ENCODE data around the gene CNIH3.

Gene CNIH3

GRCh38 chr1:224616756-224617409, 766 bp downstream of the CNIH3 start:
- ATAC-seq (ENCODE audit: insufficient read depth, low read depth) = peak; percentile 36
- Histone ChIP-seq H3K9me3 (ENCODE audit: insufficient read depth, low read length, severe bottlenecking) (peaks cover 4% of the 10 kb centered on the region), H3K36me3 (ENCODE audit: insufficient read depth, low read length) (peaks cover 5% of the 10 kb centered on the region), H3K4me3 (ENCODE audit: low read depth in 1 of 2, low read length in 2 of 2) (peak overlapping the region; percentile 58 to 81; a peak in 3 of 4 replicates), H4K20me1 (ENCODE audit: insufficient read depth, low read length) (peaks cover 14% of the 10 kb centered on the region; the same call in 1 of the 2 replicates), H3K79me2 (ENCODE audit: insufficient read depth, low read length) (peaks cover 45% of the 10 kb centered on the region), H2AFZ (ENCODE audit: low read depth, low read length) (peak overlapping the region; percentile 71), H3K27me3 (ENCODE audit: insufficient read depth, low read length, poor library complexity) (peaks cover 18% of the 10 kb centered on the region), H3K27ac (ENCODE audit: low read length) (peak overlapping the region; percentile 46), H3K4me1 (ENCODE audit: insufficient read depth, low read length) (peaks cover 63% of the 10 kb centered on the region), H3K9ac (ENCODE audit: low read depth, low read length) (peak overlapping the region; percentile 83), H3K4me2 (ENCODE audit: insufficient read depth, low read length) (peak overlapping the region; percentile 79)
- TF ChIP-seq CTCF (IDR thresholded peaks at IDR 0.05; ENCODE audit: borderline replicate concordance, extremely low read depth, low read length, poor library complexity, severe bottlenecking) (peak; percentile 7), EZH2 (IDR thresholded peaks at IDR 0.05; ENCODE audit: borderline replicate concordance, low read depth, low read length, severe bottlenecking) (no peak)
- DNase-seq = peak; percentile 55

- H3K9ac ChIP-seq (ENCODE audit: low read depth, low read length) = peak overlapping the region; percentile 83
Measured at GRCh38 chr1:224617410-224618355, 1.6 kb downstream of the CNIH3 start.

GRCh38 chr1:224619209-224619608, 3.1 kb downstream of the CNIH3 start:
- H4K20me1 ChIP-seq (ENCODE audit: insufficient read depth, low read length) = peaks cover 26% of the 10 kb centered on the region
- H3K4me2 ChIP-seq (ENCODE audit: insufficient read depth, low read length) = peak overlapping the region; percentile 79
- peaks cover 83% of the 10 kb centered on the region for H3K4me1 ChIP-seq (ENCODE audit: insufficient read depth, low read length)
- TF ChIP-seq EZH2 (IDR thresholded peaks at IDR 0.05; ENCODE audit: borderline replicate concordance, low read depth, low read length, severe bottlenecking) = no peak
- TF ChIP-seq CTCF (IDR thresholded peaks at IDR 0.05; ENCODE audit: borderline replicate concordance, extremely low read depth, low read length, poor library complexity, severe bottlenecking) = no peak
- peak overlapping the region in 1 of 2 experiments; percentile 81; a peak in 3 of 4 replicates for H3K4me3 ChIP-seq (ENCODE audit: low read depth in 1 of 2, low read length in 2 of 2)
- H3K27ac ChIP-seq (ENCODE audit: low read length) = no peak overlapping the region
- ATAC-seq (ENCODE audit: insufficient read depth, low read depth) (no peak), DNase-seq (no peak)
- H3K79me2 ChIP-seq (ENCODE audit: insufficient read depth, low read length) = peaks cover 49% of the 10 kb centered on the region
- H3K9me3 ChIP-seq (ENCODE audit: insufficient read depth, low read length, severe bottlenecking) = peaks cover 4% of the 10 kb centered on the region
- H3K27me3 ChIP-seq (ENCODE audit: insufficient read depth, low read length, poor library complexity) = peaks cover 18% of the 10 kb centered on the region
- H2AFZ ChIP-seq (ENCODE audit: low read depth, low read length) = no peak overlapping the region
- peak overlapping the region; percentile 83; the same call in 1 of the 2 replicates for H3K9ac ChIP-seq (ENCODE audit: low read depth, low read length)
- H3K36me3 ChIP-seq (ENCODE audit: insufficient read depth, low read length) = peaks cover 5% of the 10 kb centered on the region

More at GRCh38 chr1:224617410-224618355, 1.6 kb downstream of the CNIH3 start:
- H3K27me3 ChIP-seq (ENCODE audit: insufficient read depth, low read length, poor library complexity) = peaks cover 18% of the 10 kb centered on the region
- DNase-seq (no peak), ATAC-seq (ENCODE audit: insufficient read depth, low read depth) (no peak)
- H2AFZ ChIP-seq (ENCODE audit: low read depth, low read length) = 0 out of 2 replicates have a peak overlapping the region, but pooled peaks have one; percentile 71
- peaks cover 4% of the 10 kb centered on the region for H3K9me3 ChIP-seq (ENCODE audit: insufficient read depth, low read length, severe bottlenecking)
- peak overlapping the region; percentile 46; the same call in 1 of the 2 replicates for H3K27ac ChIP-seq (ENCODE audit: low read length)
- H3K4me1 ChIP-seq (ENCODE audit: insufficient read depth, low read length) = peaks cover 68% of the 10 kb centered on the region
- peak overlapping the region; percentile 79 for H3K4me2 ChIP-seq (ENCODE audit: insufficient read depth, low read length)
- H4K20me1 ChIP-seq (ENCODE audit: insufficient read depth, low read length) = peaks cover 16% of the 10 kb centered on the region
- H3K36me3 ChIP-seq (ENCODE audit: insufficient read depth, low read length) = peaks cover 5% of the 10 kb centered on the region
- TF ChIP-seq EZH2 (IDR thresholded peaks at IDR 0.05; ENCODE audit: borderline replicate concordance, low read depth, low read length, severe bottlenecking) (peak; percentile 76), CTCF (IDR thresholded peaks at IDR 0.05; ENCODE audit: borderline replicate concordance, extremely low read depth, low read length, poor library complexity, severe bottlenecking) (no peak)
- peak overlapping the region; percentile 58 to 81; a peak in 3 of 4 replicates for H3K4me3 ChIP-seq (ENCODE audit: low read depth in 1 of 2, low read length in 2 of 2)
- H3K79me2 ChIP-seq (ENCODE audit: insufficient read depth, low read length) = peaks cover 45% of the 10 kb centered on the region

Measured in DND-41 (cell line).